ENCODE results near the gene OR1I1.

The OR1I1 gene

GRCh38 chr19:15120135-15121026, 38.4 kb downstream of the OR1I1 start:
- DNase-seq, result no peak

- no peak for DNase-seq
Measured at GRCh38 chr19:15122331-15123030, 40.5 kb downstream of the OR1I1 start.

GRCh38 chr19:15123031-15123890, 41.2 kb downstream of the OR1I1 start:
- no peak for DNase-seq

- peak; percentile 97 to 99 for DNase-seq
Measured at GRCh38 chr19:15123900-15124299, 41.9 kb downstream of the OR1I1 start.

- peak in 1 of 2 experiments; percentile 42 for DNase-seq
Measured at GRCh38 chr19:15124572-15125231, 42.7 kb downstream of the OR1I1 start.

GRCh38 chr19:15125232-15126067, 43.4 kb downstream of the OR1I1 start:
- DNase-seq, result peak; percentile 99 to 100

GRCh38 chr19:15126131-15126910, 44.3 kb downstream of the OR1I1 start:
- DNase-seq, result no peak

GRCh38 chr19:15128162-15128770, 46.3 kb downstream of the OR1I1 start:
- DNase-seq, result no peak

- no peak for DNase-seq
Measured at GRCh38 chr19:15129856-15130585, 48.0 kb downstream of the OR1I1 start.

- no peak for DNase-seq
Measured at GRCh38 chr19:15136234-15136954, 54.4 kb downstream of the OR1I1 start.

- no peak for DNase-seq
Measured at GRCh38 chr19:15137777-15138176, 55.8 kb downstream of the OR1I1 start.

GRCh38 chr19:15138427-15138826, 56.4 kb downstream of the OR1I1 start:
- no peak for DNase-seq

- DNase-seq, result no peak
Measured at GRCh38 chr19:15141143-15141542, 59.1 kb downstream of the OR1I1 start.

GRCh38 chr19:15142313-15142712, 60.3 kb downstream of the OR1I1 start:
- no peak for DNase-seq
